ENCODE measurements around the gene SNX10. TPM values are rescaled to one million over a fixed set of nuclear protein-coding genes. Genes with fewer than 3 reads are reported as not detected.

SNX10 gene
- total and polyA plus RNA-seq, 12 donors = 0.75 to 11.9 (median 1.6) TPM

DNA sequence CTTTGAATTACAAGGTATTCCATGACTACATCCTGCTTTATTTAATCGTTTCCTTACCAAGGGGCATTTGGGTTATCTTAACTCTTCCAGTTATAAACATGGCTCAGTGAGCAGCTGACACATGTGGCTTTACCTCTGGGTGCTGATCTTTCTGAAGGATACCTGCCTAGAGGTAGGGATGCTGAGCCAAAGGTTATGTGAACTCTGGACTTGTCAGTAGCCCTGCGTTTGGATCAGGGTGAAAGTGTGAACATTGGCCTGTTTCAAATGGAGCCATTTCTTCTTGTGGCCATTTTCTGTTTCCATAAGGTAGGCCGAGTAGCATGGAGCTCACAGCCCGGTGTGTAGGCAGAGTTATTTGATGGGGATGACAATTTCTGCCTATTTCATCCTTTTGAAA is 29.2 kb downstream of the SNX10 start:
- DNase-seq (no peak), ATAC-seq (no peak)
- intact Hi-C loops (cut with DNase I) = no loop called here
- Histone ChIP-seq H3K36me3 (no peaks in the 10 kb centered on the region), H3K4me1 (peaks cover 0 to 22% (median 0%) of the 10 kb centered on the region in 9 donors), H3K27me3 (no peaks in the 10 kb centered on the region), H3K4me3 (no peak overlapping the region), H3K9me3 (no peaks in the 10 kb centered on the region), H3K27ac (no peak overlapping the region)
- 84 to 88% methylated on average over 4 of the region's 4 CpGs for WGBS, 2 donors
- no peak for TF ChIP-seq CTCF (IDR thresholded peaks at IDR 0.05)

- no peak for ATAC-seq
- peaks cover 0 to 19% (median 0%) of the 10 kb centered on the region in 9 donors for H3K4me1 ChIP-seq
- intact Hi-C loops (cut with DNase I) = no loop called here
- no peak for DNase-seq
- 38 to 60% methylated on average over 1 of the region's 1 CpG for WGBS, 2 donors
- no peak for TF ChIP-seq CTCF (IDR thresholded peaks at IDR 0.05)
- no peak overlapping the region for H3K4me3 ChIP-seq
- no peaks in the 10 kb centered on the region for H3K9me3 ChIP-seq
- H3K27me3 ChIP-seq = no peaks in the 10 kb centered on the region
- no peaks in the 10 kb centered on the region for H3K36me3 ChIP-seq
- no peak overlapping the region for H3K27ac ChIP-seq
Observed at GRCh38 chr7:26321435-26321834, 29.8 kb downstream of the SNX10 start.

GRCh38 chr7:26326211-26326610 is 34.5 kb downstream of the SNX10 start:
- DNase-seq (no peak), ATAC-seq (no peak)
- no peak overlapping the region for H3K27ac ChIP-seq
- H3K4me1 ChIP-seq = peaks cover 0 to 28% (median 0%) of the 10 kb centered on the region in 9 donors
- peaks cover 0 to under 1% (median 0%) of the 10 kb centered on the region in 11 donors for H3K9me3 ChIP-seq
- no peaks in the 10 kb centered on the region for H3K27me3 ChIP-seq
- intact Hi-C loops (cut with DNase I) = no loop called here
- TF ChIP-seq CTCF (IDR thresholded peaks at IDR 0.05) = no peak
- no peaks in the 10 kb centered on the region for H3K36me3 ChIP-seq
- no peak overlapping the region for H3K4me3 ChIP-seq
- 70 to 78% methylated on average over 3 of the region's 3 CpGs for WGBS, 2 donors

DNA sequence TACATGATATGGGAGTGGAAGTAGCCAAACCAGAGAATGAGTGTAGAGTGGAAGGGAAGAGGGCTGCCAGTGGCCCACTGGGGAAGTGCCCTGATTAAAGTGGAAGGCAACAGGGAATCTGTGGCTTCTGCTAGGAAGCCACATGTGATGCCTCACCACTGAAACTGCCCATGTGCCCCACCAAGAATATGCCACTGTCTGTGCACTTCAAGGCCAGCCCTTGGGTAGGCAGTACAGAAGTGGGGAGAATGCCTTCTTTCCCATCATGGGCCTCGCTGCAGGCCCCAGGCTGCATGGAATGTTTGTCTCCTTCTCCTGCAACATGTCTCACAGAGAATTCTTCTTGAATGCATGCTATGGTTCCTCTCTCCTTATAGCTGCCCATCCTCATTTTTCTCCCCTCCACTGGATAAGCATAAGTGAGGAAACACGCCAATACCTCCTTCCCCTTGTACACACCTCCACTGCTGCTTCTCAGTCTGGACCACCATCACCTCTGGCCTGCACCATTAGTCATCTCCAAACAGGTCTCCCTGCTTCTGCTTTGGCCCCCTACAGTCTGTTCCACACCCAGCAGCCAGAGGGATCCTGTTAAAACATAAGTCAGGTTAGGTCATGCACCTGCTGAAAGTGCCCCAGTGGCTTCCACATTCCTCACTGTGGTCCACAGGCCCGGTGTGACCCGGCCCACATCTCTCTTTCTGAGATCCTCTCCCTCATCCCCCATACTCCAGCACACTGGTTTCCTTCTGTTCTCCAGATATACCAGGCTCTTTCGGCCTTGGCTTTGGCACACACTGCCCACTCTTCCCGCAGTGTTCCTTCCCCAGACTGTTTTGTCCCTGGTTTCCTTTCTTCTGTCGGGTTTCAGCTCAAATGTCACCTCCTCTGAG is 37.1 kb downstream of the SNX10 start:
- no peak for ATAC-seq
- Histone ChIP-seq H3K9me3 (peaks cover 0 to 21% (median 3%) of the 10 kb centered on the region in 11 donors), H3K4me1 (peaks cover 0 to 43% (median 0%) of the 10 kb centered on the region in 9 donors), H3K4me3 (no peak overlapping the region), H3K36me3 (no peaks in the 10 kb centered on the region), H3K27ac (peak overlapping the region in 1 of 10 donors; percentile 69), H3K27me3 (no peaks in the 10 kb centered on the region)
- no peak for TF ChIP-seq CTCF (IDR thresholded peaks at IDR 0.05)
- intact Hi-C loops (cut with DNase I) = no loop called here
- DNase-seq = no peak
- 90 to 93% methylated on average over 7 of the region's 7 CpGs for WGBS, 2 donors
